HepG2 (cell line): ENCODE results near the gene EPHA2. TPM values are rescaled to one million over a fixed set of nuclear protein-coding genes. Genes with fewer than 3 reads are reported as not detected.

Experiments
- CEBPZ ChIP-seq: IDR thresholded peaks from 2 replicates; pipeline ENCODE4 v1.6.1; 2012; ENCODE audit warnings: low read length, improper control_type of control experiment
- FLYWCH1 ChIP-seq: sonication (generic); formaldehyde crosslinking; IDR thresholded peaks from 2 replicates; pipeline ENCODE4 v1.8.1; 2023; ENCODE audit warnings: mild to moderate bottlenecking, missing genetic modification reagents
- FOXJ3 ChIP-seq: sonication (generic); formaldehyde crosslinking; IDR thresholded peaks from 2 replicates; pipeline ENCODE4 v1.4.0; 2020; ENCODE audit warnings: missing genetic modification reagents, mild to moderate bottlenecking, borderline replicate concordance
- IKZF4 ChIP-seq: sonication (generic); formaldehyde crosslinking; IDR thresholded peaks from 2 replicates; pipeline ENCODE4 v1.5.1; 2020; ENCODE audit warnings: borderline replicate concordance, mild to moderate bottlenecking, low read depth, missing genetic modification reagents; ENCODE audit errors: not compliant biosample characterization
- MTA3 ChIP-seq: sonication (generic); formaldehyde crosslinking; IDR thresholded peaks from 2 replicates; pipeline ENCODE4 v1.4.0; 2020; ENCODE audit warnings: missing genetic modification reagents
- NAIF1 ChIP-seq: sonication (generic); formaldehyde crosslinking; IDR thresholded peaks from 2 replicates; pipeline ENCODE4 v1.5.0; 2020; ENCODE audit warnings: mild to moderate bottlenecking, missing genetic modification reagents, borderline replicate concordance
- NR2F6 ChIP-seq, 2 experiments: IDR thresholded peaks; 2 replicates each; pipeline ENCODE4 v1.6.1; 2016; ENCODE audit warnings: antibody characterized with exemption in 1 of 2, mild to moderate bottlenecking in 1 of 2
- PCBP2 ChIP-seq: fragments of 200-400 bp; formaldehyde crosslinking; optimal IDR thresholded peaks from 2 replicates; pipeline ENCODE3; 2018; ENCODE audit warnings: low read length, low read depth; ENCODE audit not compliant: poor library complexity, severe bottlenecking
- POLR2A ChIP-seq, 2 experiments: IDR thresholded peaks; 2 replicates each; pipeline ENCODE4 v1.6.1; 2011; ENCODE audit warnings: low read depth in 2 of 2, low read length in 2 of 2, mild to moderate bottlenecking in 1 of 2, moderate library complexity in 1 of 2; ENCODE audit not compliant: insufficient read depth in 1 of 2
- REL ChIP-seq: sonication (generic); formaldehyde crosslinking; conservative IDR thresholded peaks from 2 replicates; pipeline ENCODE4 v1.8.0; 2022; ENCODE audit warnings: mild to moderate bottlenecking, missing genetic modification reagents, moderate library complexity
- SP1 ChIP-seq, 2 experiments: fragments of 450-650 bp in 1 of 2; sonication (generic) in 1 of 2; formaldehyde crosslinking in 1 of 2; IDR thresholded peaks; 2 replicates each; pipeline versions ENCODE4 v1.4.0 to v1.6.1; 2016 to 2020; ENCODE audit warnings: missing genetic modification reagents in 1 of 2
- ZBTB26 ChIP-seq: IDR thresholded peaks from 2 replicates; pipeline ENCODE4 v1.6.1; 2016; ENCODE audit warnings: missing compliant biosample characterization, missing genetic modification reagents, borderline replicate concordance
- ZBTB8A ChIP-seq: sonication (generic); formaldehyde crosslinking; IDR thresholded peaks from 2 replicates; pipeline ENCODE4 v1.4.0; 2020; ENCODE audit warnings: mild to moderate bottlenecking, low read depth, missing genetic modification reagents, borderline replicate concordance
- ZGPAT ChIP-seq: IDR thresholded peaks from 2 replicates; pipeline ENCODE4 v1.6.1; 2016; ENCODE audit warnings: mild to moderate bottlenecking
- ZNF382 ChIP-seq: sonication (generic); formaldehyde crosslinking; IDR thresholded peaks from 2 replicates; pipeline ENCODE4 v1.5.0; 2020; ENCODE audit warnings: missing genetic modification reagents, mild to moderate bottlenecking, borderline replicate concordance
- ZNF430 ChIP-seq: sonication (generic); formaldehyde crosslinking; IDR thresholded peaks from 2 replicates; pipeline ENCODE4 v1.9.0; 2021; ENCODE audit warnings: mild to moderate bottlenecking, missing genetic modification reagents
- ZNF503 ChIP-seq: sonication (generic); formaldehyde crosslinking; IDR thresholded peaks from 2 replicates; pipeline ENCODE4 v1.4.0; 2020; ENCODE audit warnings: missing genetic modification reagents
- ZNF549 ChIP-seq: sonication (generic); formaldehyde crosslinking; IDR thresholded peaks from 2 replicates; pipeline ENCODE4 v1.5.0; 2020; ENCODE audit warnings: missing genetic modification reagents
- ZNF788 ChIP-seq: sonication (generic); formaldehyde crosslinking; IDR thresholded peaks from 2 replicates; pipeline ENCODE4 v1.5.0; 2020; ENCODE audit warnings: mild to moderate bottlenecking, missing genetic modification reagents, borderline replicate concordance
- ZNF883 ChIP-seq: sonication (generic); formaldehyde crosslinking; IDR thresholded peaks from 2 replicates; pipeline ENCODE4 v1.5.1; 2020; ENCODE audit warnings: mild to moderate bottlenecking, missing genetic modification reagents; ENCODE audit errors: not compliant biosample characterization
- polyA plus RNA-seq, 8 experiments: library from polyadenylated mRNA; depleted of rRNA in 3 of 8; stranded (reverse) in 7 of 8; unstranded in 1 of 8; fragments of >200 nt; fragmentation: Illumina TruSeq in 4 of 8; extraction: Trizol in 4 of 8; gene quantifications; 2 replicates each; pipeline versions ENCODE4 v1.2.1 to v1.2.3, GENCODE V29; 2011 to 2016; ENCODE audit warnings: low read depth in 4 of 8, missing spikeins in 1 of 8, mixed read lengths in 1 of 8; ENCODE audit not compliant: insufficient read depth in 1 of 8
- total RNA-seq, 5 experiments: library from RNA; depleted of rRNA; stranded (reverse); fragments of >200 nt; fragmentation: Illumina TruSeq; extraction: Trizol; gene quantifications; 2 replicates each; pipeline ENCODE4 v1.2.3, GENCODE V29; 2016; ENCODE audit warnings: low read depth in 1 of 5

The EPHA2 gene
- total and polyA plus RNA-seq, 2 of the 13 experiments (the other 11 are each of a cell fraction or from before 2014, with no cell fraction given), result 33.6 to 53.6 TPM

GRCh38 chr1:16187748-16188401, 32.0 kb upstream of the EPHA2 start (continued):
- TF ChIP-seq CEBPZ (no peak), ZBTB26 (CRISPR knock-in tag) (no peak), ZNF788 (no peak), ZBTB8A (CRISPR knock-in tag) (no peak), ZNF382 (CRISPR knock-in tag) (no peak), ZNF430 (CRISPR knock-in tag) (no peak), NR2F6 (IDR thresholded peaks at IDR 0.05) (0 out of 2 replicates have a peak, but pooled peaks have one; percentile 8), NR2F6 (CRISPR knock-in tag; IDR thresholded peaks at IDR 0.05) (peak; percentile 56; the same call in 1 of the 2 replicates), ZNF883 (CRISPR knock-in tag) (no peak), FLYWCH1 (no peak), PCBP2 (no peak), ZGPAT (CRISPR knock-in tag) (0 out of 2 replicates have a peak, but pooled peaks have one; percentile 29), MTA3 (no peak), IKZF4 (CRISPR knock-in tag) (peak; percentile 34), POLR2A (IDR thresholded peaks at IDR 0.05; ENCODE audit: insufficient read depth in 1 of 2, low read depth in 2 of 2, low read length in 2 of 2) (no peak), NAIF1 (CRISPR knock-in tag) (no peak), ZNF503 (CRISPR knock-in tag) (no peak), FOXJ3 (CRISPR knock-in tag) (no peak), ZNF549 (CRISPR knock-in tag) (no peak), REL (CRISPR knock-in tag) (no peak), SP1 (IDR thresholded peaks at IDR 0.05) (no peak), SP1 (CRISPR knock-in tag; IDR thresholded peaks at IDR 0.05) (no peak)
